HG03575 (cell line): ENCODE data around the gene HOXB3.

ENCODE experiments used
- ATAC-seq: cut with Tn5 transposase; IDR thresholded peaks from one replicate; pipeline ENCODE4 v1.9.1; 2021; ENCODE audit not compliant: unreplicated experiment, insufficient number of reproducible peaks, low FRiP score; ENCODE audit errors: extremely low read depth

The HOXB3 gene

GRCh38 chr17:48626245-48627117 is 36.4 kb upstream of the HOXB3 start, which contains the start of gene HOXB9:
Gene HOXB9, minus strand, starts transcription at chr17:48626358. Its CDS starts 89 bp downstream, at chr17:48626269.
- no peak for ATAC-seq

GRCh38 chr17:48625495-48626244 is 35.6 kb upstream of the HOXB3 start:
- no peak for ATAC-seq

GRCh38 chr17:48624544-48625494 is 34.8 kb upstream of the HOXB3 start:
- ATAC-seq, result no peak

- no peak for ATAC-seq
These were observed 34.1 kb upstream of the HOXB3 start for GRCh38 chr17:48624118-48624517.

GRCh38 chr17:48623583-48623982 is 33.5 kb upstream of the HOXB3 start:
- ATAC-seq, result no peak

GRCh38 chr17:48622857-48623256 is 32.8 kb upstream of the HOXB3 start:
- no peak for ATAC-seq

- no peak for ATAC-seq
These were observed 31.7 kb upstream of the HOXB3 start for GRCh38 chr17:48621410-48622392.

- ATAC-seq, result no peak
These were observed 30.6 kb upstream of the HOXB3 start for GRCh38 chr17:48620461-48621139.

- no peak for ATAC-seq
These were observed 29.9 kb upstream of the HOXB3 start for GRCh38 chr17:48619826-48620449.

GRCh38 chr17:48618256-48618896 is 28.3 kb upstream of the HOXB3 start:
- ATAC-seq, result no peak

GRCh38 chr17:48617471-48618255 is 27.6 kb upstream of the HOXB3 start:
- ATAC-seq, result no peak

- ATAC-seq, result no peak
These were observed 26.9 kb upstream of the HOXB3 start for GRCh38 chr17:48616717-48617470.

- no peak for ATAC-seq
These were observed 26.1 kb upstream of the HOXB3 start for GRCh38 chr17:48615963-48616716.

GRCh38 chr17:48615047-48615962 is 25.3 kb upstream of the HOXB3 start, which contains the start of gene HOXB8:
Gene HOXB8, minus strand, starts transcription at chr17:48615292. Its CDS starts 588 bp downstream, at chr17:48614704.
- ATAC-seq, result no peak
